HCT116 (cell line): Measurements from ENCODE around the gene SNAPC2. TPM values are rescaled to one million over a fixed set of nuclear protein-coding genes. Genes with fewer than 3 reads are reported as not detected.

ENCODE experiments used
- ATAC-seq: fragments of 200-7000 bp; cut with Tn5 transposase; 2 replicates; pipeline ENCODE4 v1.9.1; 2020; ENCODE audit warnings: mild to moderate bottlenecking, moderate library complexity
- BruUV-seq: library from RNA; stranded (reverse); fragments of 400-500 nt; replicated peaks from 2 replicates; lab custom pipeline; 2021; lab: Mats Ljungman, UMichigan
- CTCF ChIA-PET: fragments of 300-600 bp; sonication (Branson Sonifier 250); formaldehyde crosslinking; loops from one replicate; lab custom pipeline; 2021; ENCODE audit warnings: antibody characterized with exemption; lab: Charles Lee
- POLR2A ChIA-PET: fragments of 300-600, 350-600 bp; sonication (Branson Sonifier 250); formaldehyde crosslinking; loops from one replicate; lab custom pipeline; 2021; ENCODE audit warnings: antibody characterized with exemption; lab: Charles Lee
- RAD21 ChIA-PET, 2 experiments: fragments of 300-600 bp; sonication (Branson Sonifier 250); formaldehyde crosslinking; loops; one replicate each; lab custom pipeline; 2023; ENCODE audit warnings: low total read pairs in 2 of 2; ENCODE audit not compliant: uncharacterized antibody in 2 of 2, unreplicated experiment in 2 of 2, low non-redundant PET in 1 of 2; lab: Charles Lee
- DNase-seq: peaks from one replicate; pipeline ENCODE4 v3.0.0-alpha.2; 2010; ENCODE audit warnings: low read depth, low spot score
- H2AFZ ChIP-seq: fragments of 200-600 bp; shearing (Covaris generic), sonication (generic); 2 replicates; pipeline ENCODE4 v1.6.1; 2017; ENCODE audit warnings: low read depth, mixed run types, mixed read lengths, antibody characterized with exemption, low read length; ENCODE audit not compliant: poor library complexity, severe bottlenecking
- H3K27ac ChIP-seq: 2 replicates; pipeline ENCODE4 v1.5.1; 2012; ENCODE audit warnings: low read depth, low read length
- H3K27me3 ChIP-seq: fragments of 200-600 bp; sonication (generic); 2 replicates; pipeline ENCODE4 v1.6.1; 2016; ENCODE audit warnings: mixed run types, low read length, mixed read lengths; ENCODE audit not compliant: insufficient read depth
- H3K36me3 ChIP-seq, 2 experiments: fragments of 200-500 bp in 1 of 2; fragments of 200-600 bp in 1 of 2; sonication (Bioruptor generic) in 1 of 2; sonication (generic) in 1 of 2; 2 replicates each; pipeline versions ENCODE4 v1.5.1 to v1.6.1; 2014 to 2016; ENCODE audit warnings: low read length in 2 of 2, inconsistent platforms in 1 of 2, mixed read lengths in 1 of 2, mixed run types in 1 of 2; ENCODE audit not compliant: insufficient read depth in 2 of 2, control insufficient read depth in 1 of 2
- H3K4me1 ChIP-seq, 2 experiments: fragments of 200-600 bp in 1 of 2; sonication (generic) in 1 of 2; 2 replicates each; pipeline versions ENCODE4 v1.5.1 to v1.6.1; 2012 to 2017; ENCODE audit warnings: low read length in 2 of 2, inconsistent platforms in 1 of 2, mild to moderate bottlenecking in 1 of 2, mixed read lengths in 1 of 2, mixed run types in 1 of 2, moderate library complexity in 1 of 2; ENCODE audit not compliant: insufficient read depth in 2 of 2, control insufficient read depth in 1 of 2
- H3K4me2 ChIP-seq: fragments of 200-600 bp; sonication (generic); 2 replicates; pipeline ENCODE4 v1.6.1; 2017; ENCODE audit warnings: mixed run types, low read length, mixed read lengths
- H3K4me3 ChIP-seq, 2 experiments: fragments of 200-600 bp in 1 of 2; sonication (generic) in 1 of 2; replicated peaks in 1 of 2; 2 replicates each; pipeline ENCODE4 v1.5.1; 2011 to 2016; ENCODE audit warnings: low read length in 2 of 2, control low read depth in 1 of 2, low read depth in 1 of 2, mild to moderate bottlenecking in 1 of 2, mixed read lengths in 1 of 2, mixed run types in 1 of 2
- H3K79me2 ChIP-seq: fragments of 200-600 bp; sonication (generic); 2 replicates; pipeline ENCODE4 v1.6.1; 2017; ENCODE audit warnings: mild to moderate bottlenecking, mixed run types, low read length, moderate library complexity, mixed read lengths; ENCODE audit not compliant: insufficient read depth
- H3K9ac ChIP-seq: fragments of 200-600 bp; sonication (generic); 2 replicates; pipeline ENCODE4 v1.6.1; 2016; ENCODE audit warnings: low read length, mixed read lengths
- H3K9me2 ChIP-seq: fragments of 200-600 bp; sonication (generic), shearing (Covaris generic); 2 replicates; pipeline ENCODE4 v1.6.1; 2017; ENCODE audit warnings: mixed run types, mild to moderate bottlenecking, moderate library complexity; ENCODE audit not compliant: insufficient read depth
- H3K9me3 ChIP-seq, 2 experiments: fragments of 200-500 bp in 1 of 2; fragments of 200-600 bp in 1 of 2; sonication (Bioruptor generic) in 1 of 2; sonication (generic) in 1 of 2; 2 replicates each; pipeline ENCODE4 v1.6.1; 2014 to 2017; ENCODE audit warnings: low read length in 2 of 2, mixed read lengths in 2 of 2, inconsistent platforms in 1 of 2, low read depth in 1 of 2, mild to moderate bottlenecking in 1 of 2, mixed run types in 1 of 2, moderate library complexity in 1 of 2; ENCODE audit not compliant: control insufficient read depth in 1 of 2, insufficient read depth in 1 of 2
- H4K20me1 ChIP-seq: fragments of 200-600 bp; sonication (generic), shearing (Covaris generic); 2 replicates; pipeline ENCODE4 v1.6.1; 2017; ENCODE audit warnings: mixed run types, mild to moderate bottlenecking, moderate library complexity; ENCODE audit not compliant: insufficient read depth
- CBX3 ChIP-seq: IDR thresholded peaks from 2 replicates; pipeline ENCODE4 v1.6.1; 2012; ENCODE audit warnings: low read depth
- EGR1 ChIP-seq: IDR thresholded peaks from 2 replicates; pipeline ENCODE4 v1.6.1; 2012; ENCODE audit warnings: low read depth
- ELF1 ChIP-seq: IDR thresholded peaks from 2 replicates; pipeline ENCODE4 v1.6.1; 2012; ENCODE audit warnings: low read depth, borderline replicate concordance
- EZH2 ChIP-seq: fragments of 200-600 bp; sonication (generic); IDR thresholded peaks from 2 replicates; pipeline ENCODE4 v1.6.1; 2017; ENCODE audit warnings: antibody characterized with exemption, mixed run types
- EZH2phosphoT487 ChIP-seq: fragments of 200-600 bp; IDR thresholded peaks from 2 replicates; pipeline ENCODE4 v1.6.1; 2018; ENCODE audit warnings: antibody characterized with exemption, borderline replicate concordance
- FOSL1 ChIP-seq: IDR thresholded peaks from 2 replicates; pipeline ENCODE4 v1.6.1; 2012; ENCODE audit warnings: low read depth
- POLR2A ChIP-seq: IDR thresholded peaks from 2 replicates; pipeline ENCODE4 v1.7.0; 2011; ENCODE audit warnings: borderline replicate concordance; ENCODE audit not compliant: insufficient read depth, insufficient read length; ENCODE audit errors: extremely low read depth
- POLR2AphosphoS5 ChIP-seq: IDR thresholded peaks from 2 replicates; pipeline ENCODE4 v1.6.1; 2011; ENCODE audit warnings: mild to moderate bottlenecking, low read depth, low read length, moderate library complexity
- SIN3A ChIP-seq: IDR thresholded peaks from 2 replicates; pipeline ENCODE4 v1.6.1; 2012; ENCODE audit warnings: low read depth
- SRF ChIP-seq: IDR thresholded peaks from 2 replicates; pipeline ENCODE4 v1.6.1; 2012; ENCODE audit warnings: low read depth
- TCF7L2 ChIP-seq: IDR thresholded peaks from 2 replicates; pipeline ENCODE4 v1.7.0; 2011; ENCODE audit warnings: borderline replicate concordance, inconsistent platforms; ENCODE audit not compliant: insufficient read depth, insufficient read length; ENCODE audit errors: extremely low read depth
- YY1 ChIP-seq: IDR thresholded peaks from 2 replicates; pipeline ENCODE4 v1.6.1; 2011; ENCODE audit warnings: low read length, low read depth, moderate library complexity, mild to moderate bottlenecking; ENCODE audit not compliant: insufficient replicate concordance; ENCODE audit errors: extremely low read depth
- ZNF274 ChIP-seq: fragments of 200-500 bp; sonication (Bioruptor generic); IDR thresholded peaks from 2 replicates; pipeline ENCODE4 v1.6.1; 2014; ENCODE audit warnings: mild to moderate bottlenecking, low read depth, low read length, inconsistent platforms
- intact Hi-C: fragments of 100-400 bp; cut with micrococcal nuclease; formaldehyde crosslinking; loops from 2 replicates; pipeline ENCODE4 v1.10.0; 2022
- total RNA-seq: library from RNA; stranded (reverse); gene quantifications from one replicate; pipeline ENCODE4 v1.2.1, GENCODE V29; 2021; ENCODE audit not compliant: unreplicated experiment
- TF ChIP-seq, protein P1 (sequence below): IDR thresholded peaks from 2 replicates; pipeline ENCODE4 v1.6.1; 2011; ENCODE audit warnings: mild to moderate bottlenecking, low read length, moderate library complexity; ENCODE audit not compliant: insufficient replicate concordance; ENCODE audit errors: extremely low read depth
- TF ChIP-seq, protein P2 (sequence below): IDR thresholded peaks from 2 replicates; pipeline ENCODE4 v1.6.1; 2012; ENCODE audit warnings: low read depth
- TF ChIP-seq, protein P3 (sequence below): IDR thresholded peaks from 2 replicates; pipeline ENCODE4 v1.6.1; 2012
- TF ChIP-seq, protein P4 (sequence below): IDR thresholded peaks from 2 replicates; pipeline ENCODE4 v1.6.1; 2012
- TF ChIP-seq, protein P5 (sequence below), 3 experiments: fragments of 200-600 bp in 1 of 3; sonication (generic) in 1 of 3; IDR thresholded peaks in 2 of 3; conservative IDR thresholded peaks in 1 of 3; 2 replicates each; pipeline ENCODE4 v1.5.1; 2012 to 2017; ENCODE audit warnings: low read depth in 2 of 3, low read length in 2 of 3, antibody characterized with exemption in 1 of 3, borderline replicate concordance in 1 of 3, control low read depth in 1 of 3, mild to moderate bottlenecking in 1 of 3, mixed read lengths in 1 of 3, mixed run types in 1 of 3, moderate library complexity in 1 of 3; ENCODE audit not compliant: insufficient read depth in 1 of 3

The SNAPC2 gene
- total RNA-seq, 1 experiment from 2014 or later = 42.9 TPM

DNA sequence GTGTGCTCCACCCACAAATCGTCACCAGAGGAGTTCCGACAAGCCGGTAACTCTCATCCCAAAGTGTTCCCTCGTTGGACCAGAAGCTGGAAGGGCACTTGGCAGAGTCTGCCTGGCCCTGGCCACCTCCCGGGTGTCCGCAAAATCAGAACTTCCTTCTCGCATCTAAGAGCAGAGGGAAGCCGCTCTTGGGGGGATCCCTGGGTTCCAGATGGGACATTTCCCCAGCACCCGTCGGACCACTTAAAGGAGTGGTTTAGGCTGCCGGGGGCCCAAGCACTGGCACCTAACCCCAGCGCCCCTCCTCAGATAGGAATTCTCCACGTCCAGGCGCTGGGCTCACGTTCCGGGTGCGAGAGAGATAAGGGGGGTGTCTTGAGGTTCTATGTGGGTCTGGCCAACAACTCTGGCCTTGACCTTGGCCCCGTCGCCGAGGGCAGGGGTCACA lies 17.3 kb upstream of the SNAPC2 start:
- Histone ChIP-seq H3K36me3 (peaks cover 0 to 9% of the 10 kb centered on the region in 2 experiments; a peak in 2 of 4 replicates), H3K9me3 (no peaks in the 10 kb centered on the region), H3K9ac (peak overlapping the region; percentile 97), H3K27me3 (no peaks in the 10 kb centered on the region), H3K4me1 (peaks cover 3 to 30% of the 10 kb centered on the region in 2 experiments; a peak in 2 of 4 replicates), H3K4me2 (peak overlapping the region; percentile 96), H2AFZ (no peak overlapping the region), H3K9me2 (no peaks in the 10 kb centered on the region), H3K79me2 (peaks cover 48% of the 10 kb centered on the region), H3K27ac (peak overlapping the region; percentile 92), H4K20me1 (no peaks in the 10 kb centered on the region), H3K4me3 (peak overlapping the region; percentile 75 to 79)
- intact Hi-C loops = loop anchor here (2.0 kb wide), 1 partner anchor 14 kb away; the partner anchor contains the start of gene LRRC8E
- peak; percentile 13; the same call in 1 of the 2 replicates for ATAC-seq
- TF ChIP-seq, protein P1, sequence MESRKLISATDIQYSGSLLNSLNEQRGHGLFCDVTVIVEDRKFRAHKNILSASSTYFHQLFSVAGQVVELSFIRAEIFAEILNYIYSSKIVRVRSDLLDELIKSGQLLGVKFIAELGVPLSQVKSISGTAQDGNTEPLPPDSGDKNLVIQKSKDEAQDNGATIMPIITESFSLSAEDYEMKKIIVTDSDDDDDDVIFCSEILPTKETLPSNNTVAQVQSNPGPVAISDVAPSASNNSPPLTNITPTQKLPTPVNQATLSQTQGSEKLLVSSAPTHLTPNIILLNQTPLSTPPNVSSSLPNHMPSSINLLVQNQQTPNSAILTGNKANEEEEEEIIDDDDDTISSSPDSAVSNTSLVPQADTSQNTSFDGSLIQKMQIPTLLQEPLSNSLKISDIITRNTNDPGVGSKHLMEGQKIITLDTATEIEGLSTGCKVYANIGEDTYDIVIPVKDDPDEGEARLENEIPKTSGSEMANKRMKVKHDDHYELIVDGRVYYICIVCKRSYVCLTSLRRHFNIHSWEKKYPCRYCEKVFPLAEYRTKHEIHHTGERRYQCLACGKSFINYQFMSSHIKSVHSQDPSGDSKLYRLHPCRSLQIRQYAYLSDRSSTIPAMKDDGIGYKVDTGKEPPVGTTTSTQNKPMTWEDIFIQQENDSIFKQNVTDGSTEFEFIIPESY = no peak
- TF ChIP-seq TCF7L2 (no peak), POLR2A (no peak), YY1 (no peak), SIN3A (no peak), CBX3 (no peak), ZNF274 (no peak), EGR1 (no peak), ELF1 (no peak), EZH2phosphoT487 (no peak), POLR2AphosphoS5 (no peak; the same call in 1 of the 2 replicates), FOSL1 (no peak), SRF (no peak), EZH2 (no peak)
- TF ChIP-seq, protein P2, sequence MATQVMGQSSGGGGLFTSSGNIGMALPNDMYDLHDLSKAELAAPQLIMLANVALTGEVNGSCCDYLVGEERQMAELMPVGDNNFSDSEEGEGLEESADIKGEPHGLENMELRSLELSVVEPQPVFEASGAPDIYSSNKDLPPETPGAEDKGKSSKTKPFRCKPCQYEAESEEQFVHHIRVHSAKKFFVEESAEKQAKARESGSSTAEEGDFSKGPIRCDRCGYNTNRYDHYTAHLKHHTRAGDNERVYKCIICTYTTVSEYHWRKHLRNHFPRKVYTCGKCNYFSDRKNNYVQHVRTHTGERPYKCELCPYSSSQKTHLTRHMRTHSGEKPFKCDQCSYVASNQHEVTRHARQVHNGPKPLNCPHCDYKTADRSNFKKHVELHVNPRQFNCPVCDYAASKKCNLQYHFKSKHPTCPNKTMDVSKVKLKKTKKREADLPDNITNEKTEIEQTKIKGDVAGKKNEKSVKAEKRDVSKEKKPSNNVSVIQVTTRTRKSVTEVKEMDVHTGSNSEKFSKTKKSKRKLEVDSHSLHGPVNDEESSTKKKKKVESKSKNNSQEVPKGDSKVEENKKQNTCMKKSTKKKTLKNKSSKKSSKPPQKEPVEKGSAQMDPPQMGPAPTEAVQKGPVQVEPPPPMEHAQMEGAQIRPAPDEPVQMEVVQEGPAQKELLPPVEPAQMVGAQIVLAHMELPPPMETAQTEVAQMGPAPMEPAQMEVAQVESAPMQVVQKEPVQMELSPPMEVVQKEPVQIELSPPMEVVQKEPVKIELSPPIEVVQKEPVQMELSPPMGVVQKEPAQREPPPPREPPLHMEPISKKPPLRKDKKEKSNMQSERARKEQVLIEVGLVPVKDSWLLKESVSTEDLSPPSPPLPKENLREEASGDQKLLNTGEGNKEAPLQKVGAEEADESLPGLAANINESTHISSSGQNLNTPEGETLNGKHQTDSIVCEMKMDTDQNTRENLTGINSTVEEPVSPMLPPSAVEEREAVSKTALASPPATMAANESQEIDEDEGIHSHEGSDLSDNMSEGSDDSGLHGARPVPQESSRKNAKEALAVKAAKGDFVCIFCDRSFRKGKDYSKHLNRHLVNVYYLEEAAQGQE = no peak
- TF ChIP-seq, protein P3, sequence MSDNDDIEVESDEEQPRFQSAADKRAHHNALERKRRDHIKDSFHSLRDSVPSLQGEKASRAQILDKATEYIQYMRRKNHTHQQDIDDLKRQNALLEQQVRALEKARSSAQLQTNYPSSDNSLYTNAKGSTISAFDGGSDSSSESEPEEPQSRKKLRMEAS = no peak
- TF ChIP-seq, protein P4, sequence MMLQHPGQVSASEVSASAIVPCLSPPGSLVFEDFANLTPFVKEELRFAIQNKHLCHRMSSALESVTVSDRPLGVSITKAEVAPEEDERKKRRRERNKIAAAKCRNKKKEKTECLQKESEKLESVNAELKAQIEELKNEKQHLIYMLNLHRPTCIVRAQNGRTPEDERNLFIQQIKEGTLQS = no peak
- TF ChIP-seq, protein P5, sequence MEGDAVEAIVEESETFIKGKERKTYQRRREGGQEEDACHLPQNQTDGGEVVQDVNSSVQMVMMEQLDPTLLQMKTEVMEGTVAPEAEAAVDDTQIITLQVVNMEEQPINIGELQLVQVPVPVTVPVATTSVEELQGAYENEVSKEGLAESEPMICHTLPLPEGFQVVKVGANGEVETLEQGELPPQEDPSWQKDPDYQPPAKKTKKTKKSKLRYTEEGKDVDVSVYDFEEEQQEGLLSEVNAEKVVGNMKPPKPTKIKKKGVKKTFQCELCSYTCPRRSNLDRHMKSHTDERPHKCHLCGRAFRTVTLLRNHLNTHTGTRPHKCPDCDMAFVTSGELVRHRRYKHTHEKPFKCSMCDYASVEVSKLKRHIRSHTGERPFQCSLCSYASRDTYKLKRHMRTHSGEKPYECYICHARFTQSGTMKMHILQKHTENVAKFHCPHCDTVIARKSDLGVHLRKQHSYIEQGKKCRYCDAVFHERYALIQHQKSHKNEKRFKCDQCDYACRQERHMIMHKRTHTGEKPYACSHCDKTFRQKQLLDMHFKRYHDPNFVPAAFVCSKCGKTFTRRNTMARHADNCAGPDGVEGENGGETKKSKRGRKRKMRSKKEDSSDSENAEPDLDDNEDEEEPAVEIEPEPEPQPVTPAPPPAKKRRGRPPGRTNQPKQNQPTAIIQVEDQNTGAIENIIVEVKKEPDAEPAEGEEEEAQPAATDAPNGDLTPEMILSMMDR (IDR thresholded peaks at IDR 0.05 in 2 of 3, conservative IDR thresholded peaks at IDR 0.05 in 1 of 3; ENCODE audit: borderline replicate concordance in 1 of 3, insufficient read depth in 1 of 3, low read depth in 2 of 3, low read length in 2 of 3) = no peak
- CTCF ChIA-PET = interaction anchor here (0.9 to 1.2 kb wide), 11 partner anchors 10 to 611 kb away, joined by 3 to 18 read pairs (median 4); partner anchors contain the start of genes SNAPC2 and ZNF414
- TSS peak; percentile 87 for BruUV-seq
- POLR2A ChIA-PET = interaction anchor here (1.2 to 2.1 kb wide), 5 partner anchors 14 to 34 kb away, joined by 5 to 11 read pairs (median 8); partner anchors contain the start of genes LRRC8E and SNAPC2
- no peak for DNase-seq
- RAD21 ChIA-PET = interaction anchor here in 1 of 2 experiments (1.0 kb wide), 1 partner anchor 34 kb away, joined by 4 read pairs; no protein-coding TSS in a partner anchor
